ENCODE results near the gene PTAR1. TPM values are rescaled to one million over a fixed set of nuclear protein-coding genes. Genes with fewer than 3 reads are reported as not detected.

PTAR1 gene
- total RNA-seq, 1 donor = 66.6 TPM

GRCh38 chr9:69715825-69716224, 44.0 kb downstream of the PTAR1 start:
- H3K27ac ChIP-seq (ENCODE audit: low read depth, low read length) = no peak overlapping the region
- no peaks in the 10 kb centered on the region for H4K20me1 ChIP-seq (ENCODE audit: insufficient read depth, low read length)
- no peak for DNase-seq (ENCODE audit: insufficient read length, low spot score, missing footprints)
- H3K4me2 ChIP-seq (ENCODE audit: insufficient read depth, low read length) = no peak overlapping the region
- H2AFZ ChIP-seq (ENCODE audit: low read length) = no peak overlapping the region
- no peak overlapping the region for H3K4me3 ChIP-seq (ENCODE audit: insufficient read depth, low read length)
- peaks cover 27% of the 10 kb centered on the region for H3K36me3 ChIP-seq (ENCODE audit: insufficient read depth, low read length)
- no peaks in the 10 kb centered on the region for H3K27me3 ChIP-seq (ENCODE audit: insufficient read depth, low read length)
- TF ChIP-seq CTCF (IDR thresholded peaks at IDR 0.05; ENCODE audit: extremely low read depth, low read depth, low read length) = no peak
- H3K79me2 ChIP-seq (ENCODE audit: insufficient read depth, low read length) = no peaks in the 10 kb centered on the region
- H3K4me1 ChIP-seq (ENCODE audit: insufficient read depth, low read length) = no peaks in the 10 kb centered on the region
- no peaks in the 10 kb centered on the region for H3K9me3 ChIP-seq (ENCODE audit: low read depth, low read length)

- no peak for DNase-seq (ENCODE audit: insufficient read length, low spot score, missing footprints)
- H3K27ac ChIP-seq (ENCODE audit: low read depth, low read length) = no peak overlapping the region
- no peaks in the 10 kb centered on the region for H3K27me3 ChIP-seq (ENCODE audit: insufficient read depth, low read length)
- H3K79me2 ChIP-seq (ENCODE audit: insufficient read depth, low read length) = no peaks in the 10 kb centered on the region
- no peaks in the 10 kb centered on the region for H3K9me3 ChIP-seq (ENCODE audit: low read depth, low read length)
- no peak overlapping the region for H3K4me3 ChIP-seq (ENCODE audit: insufficient read depth, low read length)
- no peak for TF ChIP-seq CTCF (IDR thresholded peaks at IDR 0.05; ENCODE audit: extremely low read depth, low read depth, low read length)
- H4K20me1 ChIP-seq (ENCODE audit: insufficient read depth, low read length) = no peaks in the 10 kb centered on the region
- H3K4me2 ChIP-seq (ENCODE audit: insufficient read depth, low read length) = no peak overlapping the region
- H3K36me3 ChIP-seq (ENCODE audit: insufficient read depth, low read length) = peaks cover 27% of the 10 kb centered on the region
- no peaks in the 10 kb centered on the region for H3K4me1 ChIP-seq (ENCODE audit: insufficient read depth, low read length)
- no peak overlapping the region for H2AFZ ChIP-seq (ENCODE audit: low read length)
These were observed 44.7 kb downstream of the PTAR1 start for GRCh38 chr9:69715096-69715495.

GRCh38 chr9:69697475-69697874, 62.3 kb downstream of the PTAR1 start:
- Histone ChIP-seq H3K79me2 (ENCODE audit: insufficient read depth, low read length) (no peaks in the 10 kb centered on the region), H2AFZ (ENCODE audit: low read length) (no peak overlapping the region), H3K27me3 (ENCODE audit: insufficient read depth, low read length) (no peaks in the 10 kb centered on the region), H3K36me3 (ENCODE audit: insufficient read depth, low read length) (no peaks in the 10 kb centered on the region), H3K4me3 (ENCODE audit: insufficient read depth, low read length) (no peak overlapping the region), H3K9me3 (ENCODE audit: low read depth, low read length) (peaks cover 2% of the 10 kb centered on the region), H3K4me2 (ENCODE audit: insufficient read depth, low read length) (no peak overlapping the region), H4K20me1 (ENCODE audit: insufficient read depth, low read length) (no peaks in the 10 kb centered on the region), H3K27ac (ENCODE audit: low read depth, low read length) (no peak overlapping the region), H3K4me1 (ENCODE audit: insufficient read depth, low read length) (no peaks in the 10 kb centered on the region)
- no peak for TF ChIP-seq CTCF (IDR thresholded peaks at IDR 0.05; ENCODE audit: extremely low read depth, low read depth, low read length)
- DNase-seq (ENCODE audit: insufficient read length, low spot score, missing footprints) = no peak

GRCh38 chr9:69696802-69697201, 63.0 kb downstream of the PTAR1 start:
- no peak for TF ChIP-seq CTCF (IDR thresholded peaks at IDR 0.05; ENCODE audit: extremely low read depth, low read depth, low read length)
- peaks cover 2% of the 10 kb centered on the region for H3K9me3 ChIP-seq (ENCODE audit: low read depth, low read length)

More at GRCh38 chr9:69696802-69697201, 63.0 kb downstream of the PTAR1 start:
- Histone ChIP-seq H3K36me3 (ENCODE audit: insufficient read depth, low read length) (no peaks in the 10 kb centered on the region), H3K4me2 (ENCODE audit: insufficient read depth, low read length) (no peak overlapping the region), H3K27me3 (ENCODE audit: insufficient read depth, low read length) (no peaks in the 10 kb centered on the region), H3K79me2 (ENCODE audit: insufficient read depth, low read length) (no peaks in the 10 kb centered on the region), H2AFZ (ENCODE audit: low read length) (no peak overlapping the region), H4K20me1 (ENCODE audit: insufficient read depth, low read length) (no peaks in the 10 kb centered on the region), H3K4me1 (ENCODE audit: insufficient read depth, low read length) (no peaks in the 10 kb centered on the region), H3K27ac (ENCODE audit: low read depth, low read length) (no peak overlapping the region), H3K4me3 (ENCODE audit: insufficient read depth, low read length) (no peak overlapping the region)
- no peak for DNase-seq (ENCODE audit: insufficient read length, low spot score, missing footprints)
